GM18867 (cell line): Measurements from ENCODE around the gene VEPH1.

Source experiments
- ATAC-seq: cut with Tn5 transposase; IDR thresholded peaks from one replicate; pipeline ENCODE4 v1.9.1; 2021; ENCODE audit warnings: mild to moderate bottlenecking, moderate library complexity; ENCODE audit not compliant: unreplicated experiment

The VEPH1 gene

DNA sequence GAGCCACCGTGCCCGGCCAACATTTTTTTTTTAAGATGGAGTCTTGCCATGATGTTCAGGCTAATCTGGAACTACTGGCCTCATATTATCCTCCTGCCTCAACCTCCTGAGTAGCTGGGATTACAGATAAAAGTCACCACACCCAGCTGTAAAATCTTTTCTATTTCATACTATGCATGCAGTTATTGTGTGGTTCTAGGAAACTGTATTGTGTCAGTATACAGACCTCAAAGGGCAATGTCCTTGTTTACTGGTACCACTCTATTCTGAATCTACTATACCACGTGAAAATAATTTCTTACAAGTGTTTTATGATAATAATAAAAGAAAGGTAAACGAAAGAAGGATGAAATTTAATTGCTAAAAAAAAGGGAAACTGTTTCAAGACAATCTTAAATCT lies 190.0 kb downstream of the VEPH1 start:
- ATAC-seq = no peak

DNA sequence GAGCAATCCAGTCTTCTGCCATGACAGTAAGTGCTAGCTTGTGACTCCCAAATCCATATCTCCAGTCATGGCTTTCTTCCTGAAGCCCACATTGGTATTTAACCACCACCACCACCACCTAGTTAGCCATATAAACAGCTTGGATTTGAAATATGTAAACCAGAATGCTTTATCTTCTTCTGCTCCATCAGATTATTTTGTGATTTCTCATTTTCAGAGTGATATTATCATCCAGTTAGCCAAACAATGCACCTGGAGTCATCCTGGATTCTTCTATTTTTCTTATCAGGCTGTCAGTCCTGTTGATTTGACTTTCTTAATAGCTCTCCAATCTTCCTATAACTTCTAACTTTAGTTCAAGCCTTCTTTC lies 190.9 kb downstream of the VEPH1 start:
- ATAC-seq = no peak

DNA sequence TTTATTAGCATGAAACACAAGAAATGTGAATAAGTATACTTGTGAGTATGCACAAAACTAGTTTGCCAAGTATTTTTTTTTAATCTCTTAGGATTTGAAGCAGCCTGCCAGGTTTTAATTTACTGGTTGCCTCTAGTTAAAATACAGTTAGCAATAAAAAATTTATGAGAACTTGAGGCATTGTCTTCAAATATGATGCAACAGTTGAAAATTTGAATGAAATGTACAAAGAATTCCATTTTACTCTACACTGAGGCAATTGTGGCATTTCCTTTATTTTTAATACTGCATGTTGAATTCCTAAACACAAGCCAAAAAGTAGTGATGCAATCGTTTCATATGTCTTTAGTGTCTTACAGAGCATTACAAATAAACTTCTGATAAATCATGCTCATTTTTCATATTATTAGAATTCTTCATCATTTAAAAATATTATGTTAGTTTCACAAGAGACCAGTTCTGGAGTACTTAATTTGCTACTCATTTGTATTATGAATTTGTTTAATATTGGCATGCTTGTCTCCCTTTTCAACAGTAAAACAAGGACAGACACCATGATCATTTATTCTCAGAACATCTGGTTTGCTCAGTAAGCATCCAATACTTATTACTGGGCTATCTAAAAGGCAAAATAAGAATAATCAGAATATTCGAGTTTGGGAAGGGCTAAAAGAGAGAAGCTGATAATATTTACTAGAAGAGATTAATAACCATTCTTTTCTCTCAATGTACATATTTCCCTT lies 191.4 kb downstream of the VEPH1 start:
- no peak for ATAC-seq

DNA sequence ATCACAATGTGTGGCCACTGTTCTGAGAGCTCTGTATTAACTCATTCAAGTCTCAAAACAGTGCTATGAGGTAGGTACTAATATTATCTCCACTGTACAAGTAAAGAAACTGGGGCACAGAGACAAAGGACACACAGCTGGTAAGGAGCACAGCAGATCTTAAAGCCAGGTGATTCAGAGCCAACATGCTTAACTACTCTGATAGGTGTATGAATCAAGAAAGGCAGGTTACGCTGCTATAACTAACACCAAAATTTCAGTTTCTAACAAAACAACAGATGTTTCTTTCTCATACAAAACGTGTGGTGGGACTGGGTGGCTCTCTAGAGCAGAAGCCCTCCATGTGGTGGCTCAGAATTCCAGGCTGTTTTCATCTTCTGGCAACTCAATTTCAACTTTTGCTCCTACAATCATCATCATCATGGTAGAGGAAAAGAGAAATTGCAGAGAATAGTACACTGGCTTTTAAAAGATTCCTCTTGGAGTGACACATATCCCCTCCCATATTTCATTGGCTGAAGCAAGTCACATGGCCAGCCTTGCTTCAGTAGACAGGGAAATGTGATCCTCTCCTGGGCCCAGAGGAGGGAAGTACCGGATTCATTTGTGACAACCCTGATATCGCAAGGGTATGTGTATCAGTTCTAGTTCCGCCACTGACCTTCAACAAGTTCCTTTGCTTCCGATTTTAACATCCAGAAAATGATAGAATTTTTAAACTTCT lies 192.7 kb downstream of the VEPH1 start:
- peak; percentile 84 for ATAC-seq

DNA sequence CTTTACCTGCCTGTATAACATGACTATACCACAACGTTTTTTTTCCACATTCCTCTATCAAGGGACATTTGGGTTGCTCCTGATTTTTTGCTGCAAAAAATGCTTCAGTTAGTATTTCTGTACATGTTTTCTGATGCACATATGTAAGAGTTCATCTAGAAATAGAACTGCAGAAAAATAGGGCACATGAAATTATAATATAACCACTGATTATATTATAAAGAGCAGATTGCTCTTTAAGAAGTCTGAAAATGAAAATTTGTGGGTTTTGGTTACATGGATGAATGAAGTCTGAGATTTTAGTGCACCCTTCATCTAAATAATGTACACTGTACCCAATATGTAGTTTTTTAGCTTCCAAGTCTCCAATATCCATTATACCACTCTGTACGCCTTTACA lies 196.7 kb downstream of the VEPH1 start:
- ATAC-seq = no peak

DNA sequence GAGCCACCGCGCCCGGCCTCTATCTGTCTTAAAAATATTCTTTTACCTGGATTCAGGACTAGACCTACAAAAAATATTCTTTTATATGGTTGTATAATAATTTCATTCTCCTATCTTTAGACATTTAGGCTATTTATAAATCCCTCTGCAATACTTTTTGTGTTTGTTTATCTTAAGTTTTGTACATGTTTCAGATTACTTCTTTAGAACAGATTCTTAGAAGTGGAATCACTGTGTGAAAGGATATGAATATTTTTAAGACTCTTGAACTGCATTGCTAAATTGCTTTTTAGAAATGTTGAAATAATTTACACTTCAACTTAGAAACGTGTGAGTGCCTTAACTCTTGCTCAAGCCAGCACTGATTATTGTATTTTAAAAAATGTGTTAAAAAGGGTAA lies 197.8 kb downstream of the VEPH1 start:
- no peak for ATAC-seq

DNA sequence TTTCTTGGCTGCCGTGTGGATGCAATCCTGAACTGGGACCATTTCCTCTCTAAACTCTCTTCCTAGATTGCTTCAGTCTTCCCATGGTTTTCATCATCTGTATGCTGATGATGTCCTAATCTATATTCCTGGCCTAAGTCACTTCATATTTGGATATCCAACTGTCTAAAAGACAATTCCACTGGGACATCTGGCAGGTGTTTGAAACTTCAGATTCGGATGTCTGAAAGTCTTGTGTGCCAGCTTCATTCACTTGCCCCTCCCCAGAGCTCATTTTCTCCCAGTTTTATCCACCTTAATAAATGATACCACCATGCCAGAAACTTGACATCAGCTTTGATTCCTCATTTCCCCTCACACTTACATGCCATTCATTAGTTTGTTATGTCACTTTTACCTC lies 201.5 kb downstream of the VEPH1 start:
- no peak for ATAC-seq

DNA sequence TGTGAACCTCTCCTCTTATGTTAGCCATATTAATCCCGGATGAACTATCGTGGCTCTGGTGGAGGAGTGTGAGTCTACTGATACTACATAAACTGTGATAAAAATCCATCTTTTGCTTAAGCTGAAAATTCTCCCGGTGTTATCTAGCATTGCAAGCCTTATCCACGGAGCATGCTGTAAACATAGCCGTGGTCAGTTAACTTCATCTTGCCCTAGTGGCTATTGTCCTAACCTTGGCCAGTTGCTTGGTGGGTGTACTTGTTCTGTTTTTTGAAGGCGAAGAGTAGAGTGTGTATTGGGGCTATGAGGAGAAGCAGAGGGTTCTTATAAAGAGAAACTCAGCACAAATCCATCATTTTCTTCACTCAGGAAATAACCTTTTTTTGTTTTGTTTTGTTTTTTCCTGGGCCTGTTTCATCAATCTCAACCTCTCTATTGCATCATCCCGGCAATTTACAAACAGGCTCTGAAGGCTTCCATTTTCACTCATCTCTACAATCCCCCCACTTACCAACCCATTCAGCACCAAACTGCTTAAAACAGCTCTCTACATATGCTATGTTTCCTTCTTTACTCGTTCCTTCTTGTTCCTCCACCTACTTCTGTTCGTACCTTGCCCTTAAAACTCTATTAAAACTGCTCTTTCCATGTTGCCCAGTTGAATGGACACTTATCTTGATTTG lies 202.1 kb downstream of the VEPH1 start:
- no peak for ATAC-seq

DNA sequence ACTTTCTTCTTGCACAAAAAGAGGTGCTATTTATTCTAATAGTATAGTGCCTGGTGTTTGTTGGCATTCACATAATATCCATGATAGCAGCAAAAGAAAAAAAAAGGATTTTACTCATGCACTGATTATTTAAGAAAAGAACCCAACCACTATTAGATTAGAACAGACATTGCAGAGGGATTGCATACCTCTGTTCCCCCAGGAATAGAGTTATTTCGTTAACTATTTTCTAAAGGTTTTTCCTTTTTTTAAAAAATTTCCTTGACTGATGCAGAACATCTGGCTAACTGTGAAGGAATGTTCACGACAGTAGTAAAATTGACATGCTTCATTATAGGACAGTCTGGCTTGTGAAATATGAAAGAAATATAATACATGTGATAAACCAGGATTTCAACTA lies 203.1 kb downstream of the VEPH1 start:
- ATAC-seq = no peak

DNA sequence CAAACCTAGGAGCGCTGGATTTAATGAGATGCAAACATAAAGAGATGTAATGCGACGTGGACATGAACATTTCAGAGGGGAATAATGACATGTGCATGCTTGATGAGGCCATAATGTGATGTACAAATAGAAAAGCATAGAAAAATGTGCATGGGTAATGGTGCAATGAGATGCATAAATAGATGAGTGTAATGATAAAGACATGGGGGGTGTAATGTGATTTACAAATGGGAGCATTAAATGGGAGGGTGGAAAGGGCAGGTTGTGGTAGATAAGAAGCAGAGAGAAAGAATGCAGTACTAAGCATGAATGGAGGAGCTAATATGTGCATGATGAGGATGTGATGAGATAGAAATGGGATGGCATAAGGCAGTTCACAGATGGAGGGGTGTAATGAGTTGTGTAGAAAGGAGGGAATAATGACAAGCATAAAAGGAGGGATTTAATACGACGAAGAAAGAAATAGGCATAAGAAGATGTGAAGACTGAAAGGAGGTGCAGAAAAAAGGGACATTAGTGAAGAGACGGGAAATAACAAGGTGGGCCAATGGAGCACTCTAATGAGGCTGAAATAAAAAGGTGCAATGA lies 205.8 kb downstream of the VEPH1 start:
- no peak for ATAC-seq

DNA sequence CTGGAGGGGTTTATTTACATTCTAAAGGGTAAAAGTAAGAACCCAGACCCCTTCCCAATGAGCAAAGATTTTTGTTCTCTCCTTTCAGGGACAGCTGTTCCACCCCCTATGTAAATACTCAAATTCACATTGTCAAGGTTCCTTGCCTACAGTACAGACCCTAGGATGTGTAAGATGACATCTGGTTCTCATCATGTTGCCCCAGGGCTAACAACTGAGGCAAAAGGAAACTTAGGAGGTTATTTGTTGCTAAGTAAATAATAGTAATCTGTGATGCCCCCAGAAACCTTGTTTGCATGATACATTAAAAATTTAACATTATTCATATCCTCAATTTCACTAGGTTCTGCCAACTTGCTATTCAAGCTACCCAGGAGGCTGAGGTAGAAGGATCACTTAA lies 208.3 kb downstream of the VEPH1 start:
- ATAC-seq = no peak

DNA sequence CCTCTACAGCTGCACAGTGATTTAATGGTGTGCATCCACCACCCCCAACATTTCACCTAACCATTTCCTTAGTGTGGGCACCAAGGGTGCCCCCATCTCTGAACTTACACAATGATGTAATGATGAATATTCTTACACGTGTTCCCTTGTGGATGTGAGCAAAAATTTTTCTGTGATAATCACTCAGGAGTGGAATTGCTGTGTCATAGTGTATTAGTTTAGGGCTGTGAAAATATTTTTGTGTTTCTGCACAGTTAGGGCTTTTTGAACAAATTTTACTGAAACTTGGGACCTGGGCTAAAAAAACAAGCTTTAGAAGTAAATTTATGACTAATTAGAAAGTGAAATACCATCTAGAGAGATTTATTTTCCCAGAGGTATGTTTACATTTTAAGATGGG lies 208.7 kb downstream of the VEPH1 start:
- peak; percentile 39 for ATAC-seq

DNA sequence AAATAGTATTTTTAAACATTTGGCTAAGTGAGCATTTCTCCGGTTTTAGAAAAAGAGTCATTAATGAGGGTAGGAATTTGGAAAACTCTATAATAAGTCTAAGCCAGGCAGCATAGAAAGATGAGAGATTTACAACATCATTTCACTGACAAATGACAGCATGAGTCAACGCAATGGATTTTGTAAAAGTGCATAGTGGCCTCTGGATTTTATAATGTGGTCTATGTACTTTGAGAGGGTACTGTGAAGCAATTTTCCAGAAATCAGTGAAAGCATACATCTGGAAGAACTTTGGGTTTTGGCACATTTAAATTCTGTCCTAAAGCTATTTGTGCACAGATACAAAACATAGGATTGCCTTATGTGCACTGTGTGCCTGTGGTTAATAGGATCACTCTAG lies 212.4 kb downstream of the VEPH1 start:
- ATAC-seq = no peak

DNA sequence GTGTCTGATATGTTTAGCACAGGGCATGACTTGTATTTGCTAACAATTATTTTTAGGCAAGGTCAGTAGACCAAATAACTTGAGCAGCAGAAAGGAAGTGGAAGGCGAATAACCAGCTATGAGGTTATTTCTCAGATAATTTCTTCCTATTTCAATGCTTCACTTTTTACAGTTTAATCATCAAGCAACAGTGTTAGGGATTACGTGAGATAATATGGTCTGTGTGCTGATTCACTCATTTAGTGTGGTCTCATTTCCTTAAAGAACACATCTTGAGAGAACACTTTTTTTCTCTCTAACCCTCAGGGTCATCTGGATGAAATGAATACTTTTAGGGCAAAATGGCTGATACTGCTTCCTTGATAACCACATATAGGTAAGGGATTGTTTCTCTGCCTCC lies 217.2 kb downstream of the VEPH1 start:
- no peak for ATAC-seq

DNA sequence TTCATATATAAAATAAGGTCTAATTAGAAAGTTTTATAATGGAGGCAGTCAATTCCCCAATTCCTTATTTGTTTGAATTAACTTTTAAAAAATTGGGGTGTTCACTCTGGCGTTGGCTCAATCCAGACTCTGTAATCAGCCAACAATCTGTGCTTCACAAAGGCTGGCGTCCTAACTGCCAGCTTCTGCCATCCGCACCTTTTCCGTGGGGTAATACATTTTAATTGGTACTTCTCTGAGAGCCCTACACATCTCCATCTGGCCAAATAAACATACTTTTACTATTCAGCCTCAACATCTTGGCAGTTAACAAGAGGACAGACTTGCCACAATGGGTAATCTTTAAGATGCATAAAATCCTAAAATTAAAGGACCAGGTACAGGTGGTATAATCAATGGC lies 218.1 kb downstream of the VEPH1 start:
- ATAC-seq = no peak

DNA sequence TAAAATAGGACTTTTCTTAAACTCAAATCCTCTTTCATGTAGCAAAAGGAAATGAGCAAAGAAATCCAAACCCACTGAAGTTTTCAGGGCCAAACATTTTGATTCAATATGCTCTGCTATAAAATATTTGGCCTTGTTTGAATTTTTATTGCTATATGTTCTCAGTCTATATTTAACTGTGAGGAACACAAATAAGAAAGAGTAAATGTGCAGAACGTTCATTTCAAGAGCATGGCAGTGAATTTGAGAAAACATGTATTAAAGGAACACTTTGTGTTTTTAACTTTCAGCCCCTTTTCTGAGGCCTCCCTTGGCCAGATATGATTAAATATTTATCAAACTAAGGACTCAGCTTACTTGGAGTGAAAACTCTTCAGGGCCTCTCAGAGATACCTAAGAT lies 218.5 kb downstream of the VEPH1 start:
- ATAC-seq = no peak

DNA sequence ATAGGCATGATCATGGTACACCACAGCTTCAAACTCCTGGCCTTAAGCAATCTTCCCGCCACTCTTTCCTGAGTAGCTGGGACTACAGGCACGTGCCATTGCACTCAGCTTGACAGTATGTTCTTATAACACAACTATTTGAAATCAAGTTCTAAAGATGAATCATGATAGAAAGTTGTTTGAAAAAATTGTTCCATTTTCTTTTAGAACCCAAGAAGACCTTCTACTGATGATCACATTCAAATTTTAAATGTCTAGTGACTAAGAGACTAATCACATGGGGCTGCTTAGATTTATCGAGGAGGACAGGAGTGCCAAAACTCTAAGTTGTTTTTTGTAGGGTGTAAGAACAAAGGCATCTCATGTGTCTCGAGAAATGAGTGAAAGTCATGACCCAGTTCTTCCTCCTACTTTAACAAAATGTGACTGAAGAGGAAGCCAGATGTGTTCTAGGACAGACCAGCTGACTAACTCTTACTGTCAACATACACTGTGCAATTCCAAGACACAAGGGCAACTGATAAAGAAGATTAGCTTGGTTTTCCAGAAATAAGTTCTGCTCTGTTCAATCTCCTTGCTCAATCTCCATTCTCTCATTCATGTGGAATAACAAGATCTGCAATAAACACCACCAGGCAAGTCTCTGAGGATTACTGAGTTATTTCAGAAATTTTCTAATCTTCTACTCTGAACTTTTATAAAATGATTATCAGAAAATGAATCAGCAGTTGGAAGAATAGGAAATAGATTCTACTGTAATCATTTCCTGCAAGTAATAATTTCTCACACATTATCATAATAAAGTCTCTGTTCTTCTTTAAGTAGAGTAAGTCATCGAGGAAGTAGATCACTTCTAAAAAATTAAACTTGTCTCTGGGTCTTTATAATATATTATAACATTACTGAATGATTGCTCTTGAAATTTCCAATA lies 220.7 kb downstream of the VEPH1 start:
- ATAC-seq = no peak

DNA sequence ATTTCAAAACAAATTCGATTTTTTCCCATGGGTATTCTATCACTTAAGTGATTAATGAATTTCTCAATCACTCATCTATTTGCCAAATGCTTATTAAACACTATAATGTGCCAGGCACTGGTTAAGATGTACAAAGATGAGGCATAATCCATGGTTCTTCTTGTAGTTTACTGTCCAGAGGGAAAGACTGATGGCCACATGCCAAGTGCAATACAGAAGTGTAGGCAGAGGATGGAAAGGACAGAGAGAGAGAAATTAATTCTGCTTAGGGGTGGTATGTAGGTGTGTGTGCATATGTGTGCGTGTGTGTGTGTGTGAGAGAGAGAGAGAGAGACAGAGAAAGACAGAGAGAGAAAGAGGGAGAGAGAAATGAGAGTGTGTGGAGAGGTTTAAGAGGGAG lies 222.4 kb downstream of the VEPH1 start:
- no peak for ATAC-seq

DNA sequence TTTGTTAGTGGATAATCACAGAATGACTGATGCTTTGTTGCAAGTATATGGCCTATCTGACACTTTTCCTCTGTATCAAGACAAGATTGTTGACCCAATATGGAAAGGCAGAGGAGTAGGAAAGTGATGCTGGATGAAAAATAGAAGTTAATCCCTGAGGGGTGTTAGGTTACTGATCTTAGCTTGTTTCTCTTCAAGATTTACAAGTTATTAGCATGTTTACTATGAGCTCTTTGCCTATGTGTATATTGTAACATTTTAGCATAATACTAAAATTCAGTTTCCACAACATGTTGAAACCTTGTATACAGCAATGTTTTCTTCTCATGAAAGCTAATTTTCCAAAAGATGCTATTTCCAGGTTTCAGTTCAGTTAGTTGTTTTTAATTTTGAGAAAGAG lies 222.9 kb downstream of the VEPH1 start:
- ATAC-seq = no peak

DNA sequence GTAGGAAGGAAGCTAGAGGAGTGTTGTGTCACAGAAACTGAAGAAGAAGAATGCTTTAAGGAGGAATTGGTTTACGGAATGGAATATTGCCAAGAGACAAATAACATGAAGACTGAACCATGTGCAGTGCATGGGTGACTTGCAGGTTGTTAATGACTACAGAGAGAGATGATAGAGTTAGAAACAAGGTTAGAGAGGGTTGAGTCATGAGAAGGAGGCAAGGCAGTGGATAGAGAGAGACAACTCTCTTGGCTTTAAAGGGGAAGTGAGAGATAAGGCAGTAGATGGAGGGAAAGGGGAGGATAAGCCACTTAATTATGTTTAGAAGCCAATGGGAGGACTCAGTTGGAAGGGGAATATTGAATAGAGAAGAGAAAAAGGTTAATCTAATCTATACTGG lies 224.0 kb downstream of the VEPH1 start:
- ATAC-seq = no peak

DNA sequence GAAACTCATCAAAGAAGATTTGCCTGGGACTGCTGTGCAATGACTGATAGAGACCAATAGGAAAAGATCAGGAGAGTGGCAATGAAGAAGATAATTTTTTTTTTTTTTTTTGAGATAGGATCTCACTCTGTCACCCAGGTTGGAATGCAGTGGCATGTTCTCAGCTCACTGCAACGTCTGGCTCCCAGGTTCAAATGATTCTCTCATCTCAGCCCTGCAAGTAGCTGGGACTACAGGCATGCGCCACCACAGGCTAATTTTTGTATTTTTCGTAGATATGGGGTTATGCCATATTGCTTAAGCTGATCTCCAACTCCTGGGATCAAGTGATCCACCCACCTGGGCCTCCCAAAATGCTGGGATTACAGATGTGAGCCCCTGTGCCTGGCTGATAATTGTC lies 226.4 kb downstream of the VEPH1 start:
- no peak for ATAC-seq
